Measurements from ENCODE around the gene IRAK1.
A peak's percentile ranks its signal among the peaks of the same experiment; 100 is the strongest.

IRAK1 gene

GRCh38 chrX:154049209-154050112 lies 29.8 kb upstream of the IRAK1 start:
- no peak for DNase-seq (ENCODE audit: extremely low read depth, low read depth)
- TF ChIP-seq CTCF (IDR thresholded peaks at IDR 0.05; ENCODE audit: low read depth, low read length), result no peak

- no peak for DNase-seq (ENCODE audit: extremely low read depth, low read depth)
- TF ChIP-seq CTCF (IDR thresholded peaks at IDR 0.05; ENCODE audit: low read depth, low read length), result no peak
Measured at GRCh38 chrX:154048398-154048797, 28.7 kb upstream of the IRAK1 start.

GRCh38 chrX:154046940-154047610 lies 27.4 kb upstream of the IRAK1 start:
- no peak for TF ChIP-seq CTCF (IDR thresholded peaks at IDR 0.05; ENCODE audit: low read depth, low read length)

GRCh38 chrX:154046031-154046781 lies 26.5 kb upstream of the IRAK1 start:
- peak; percentile 64 for DNase-seq (ENCODE audit: extremely low read depth, low read depth)
- peak; percentile 20 for TF ChIP-seq CTCF (IDR thresholded peaks at IDR 0.05; ENCODE audit: low read depth, low read length)

More at GRCh38 chrX:154046940-154047610, 27.4 kb upstream of the IRAK1 start:
- no peak for DNase-seq (ENCODE audit: extremely low read depth, low read depth)

GRCh38 chrX:154044091-154044490 lies 24.4 kb upstream of the IRAK1 start:
- no peak for TF ChIP-seq CTCF (IDR thresholded peaks at IDR 0.05; ENCODE audit: low read depth, low read length)
- no peak for DNase-seq (ENCODE audit: extremely low read depth, low read depth)

GRCh38 chrX:154043003-154043763 lies 23.5 kb upstream of the IRAK1 start:
- no peak for DNase-seq (ENCODE audit: extremely low read depth, low read depth)

More at GRCh38 chrX:154043003-154043763, 23.5 kb upstream of the IRAK1 start:
- TF ChIP-seq CTCF (IDR thresholded peaks at IDR 0.05; ENCODE audit: low read depth, low read length), result no peak
